Mesothelial cell of epicardium (in vitro differentiated cells): ENCODE results near the gene MAPK4. TPM values are rescaled to one million over a fixed set of nuclear protein-coding genes. Genes with fewer than 3 reads are reported as not detected.

Experiments used
- DNase-seq, 2 experiments: peaks; one replicate each; pipeline ENCODE4 v3.0.0; 2021; ENCODE audit warnings: low spot score in 2 of 2; ENCODE audit not compliant: unreplicated experiment in 2 of 2
- H3K27ac Mint-ChIP-seq: 2 replicates; pipeline ENCODE4 v1.8.0; 2021; ENCODE audit warnings: mixed read lengths
- H3K27me3 Mint-ChIP-seq: 2 replicates; pipeline ENCODE4 v1.8.0; 2021; ENCODE audit warnings: low read depth, mixed read lengths
- H3K36me3 Mint-ChIP-seq: 2 replicates; pipeline ENCODE4 v1.8.0; 2021; ENCODE audit warnings: mixed read lengths
- H3K4me1 Mint-ChIP-seq: 2 replicates; pipeline ENCODE4 v1.8.0; 2021; ENCODE audit warnings: mixed read lengths
- H3K4me3 Mint-ChIP-seq: 2 replicates; pipeline ENCODE4 v1.8.0; 2021; ENCODE audit warnings: mild to moderate bottlenecking, moderate library complexity, mixed read lengths
- H3K9me3 Mint-ChIP-seq: 2 replicates; pipeline ENCODE4 v1.8.0; 2021; ENCODE audit warnings: mixed read lengths
- CTCF ChIP-seq: fragments of 200-600 bp; sonication (generic); IDR thresholded peaks from one replicate; pipeline ENCODE4 v1.5.0; 2021; ENCODE audit warnings: antibody characterized with exemption; ENCODE audit not compliant: unreplicated experiment
- total RNA-seq: library from RNA; stranded (reverse); gene quantifications from 3 replicates; pipeline ENCODE4 v1.2.1, GENCODE V29; 2021

MAPK4 gene
- total RNA-seq, 1 donor from 2014 or later, result 6.3 TPM

DNA sequence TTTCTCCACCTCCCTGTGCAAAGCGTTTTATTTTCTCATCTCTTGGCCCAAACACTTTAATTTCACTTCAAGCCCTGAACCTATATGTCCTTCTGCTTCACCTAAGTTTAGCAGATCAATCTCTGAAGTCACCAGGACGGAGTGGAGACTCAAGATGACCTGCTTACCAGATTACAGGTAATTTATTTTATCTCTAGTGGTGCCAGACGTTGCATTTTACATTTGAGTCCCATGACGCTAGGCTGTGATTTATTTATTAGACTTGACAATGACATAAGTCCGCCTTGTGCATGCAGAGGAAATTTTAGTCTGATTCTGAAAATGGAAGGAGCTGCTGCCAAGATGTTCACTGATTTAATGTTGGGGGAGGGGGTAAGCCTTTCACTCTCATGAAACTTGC is 186.1 kb downstream of the MAPK4 start:
- peaks cover 47% of the 10 kb centered on the region for H3K4me1 Mint-ChIP-seq

DNA sequence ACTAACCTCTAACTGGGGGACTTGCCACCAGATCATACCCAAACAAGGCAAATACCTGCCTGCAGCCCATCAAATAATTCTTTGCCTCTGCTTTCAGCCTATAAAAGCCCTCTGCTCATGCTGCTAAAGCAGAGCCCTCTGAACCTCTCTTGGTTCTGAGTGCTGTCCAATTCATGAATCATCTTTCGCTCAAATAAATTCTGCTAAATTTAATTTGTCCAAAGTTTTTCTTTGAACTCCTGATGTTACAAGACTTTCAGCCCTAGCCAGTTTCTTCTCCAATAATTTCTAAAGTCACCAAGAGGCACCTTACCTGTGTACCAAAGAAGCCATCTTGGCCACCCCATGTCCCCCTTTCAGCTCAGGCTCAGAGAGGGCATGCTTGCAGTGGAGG is 188.0 kb downstream of the MAPK4 start:
- no peak overlapping the region for H3K4me3 Mint-ChIP-seq

More for the DNA sequence above, 186.1 kb downstream of the MAPK4 start:
- H3K4me3 Mint-ChIP-seq, result no peak overlapping the region
- TF ChIP-seq CTCF, result no peak
- peaks cover 12% of the 10 kb centered on the region for H3K9me3 Mint-ChIP-seq
- H3K27me3 Mint-ChIP-seq, result no peaks in the 10 kb centered on the region
- no peak for DNase-seq
- no peak overlapping the region for H3K27ac Mint-ChIP-seq
- H3K36me3 Mint-ChIP-seq, result no peaks in the 10 kb centered on the region

GRCh38 chr18:50748243-50749229 is 188.6 kb downstream of the MAPK4 start:
- H3K27ac Mint-ChIP-seq, result peak overlapping the region; percentile 92

More for the DNA sequence above, 188.0 kb downstream of the MAPK4 start:
- TF ChIP-seq CTCF, result no peak
- DNase-seq, result no peak
- Mint-ChIP-seq H3K27me3 (no peaks in the 10 kb centered on the region), H3K9me3 (peaks cover 12% of the 10 kb centered on the region), H3K27ac (peak overlapping the region; percentile 92), H3K4me1 (peaks cover 56% of the 10 kb centered on the region), H3K36me3 (no peaks in the 10 kb centered on the region)

GRCh38 chr18:50749421-50749820 is 189.5 kb downstream of the MAPK4 start:
- peak overlapping the region; percentile 92 for H3K27ac Mint-ChIP-seq

More at GRCh38 chr18:50748243-50749229, 188.6 kb downstream of the MAPK4 start:
- DNase-seq, result no peak
- Mint-ChIP-seq H3K27me3 (no peaks in the 10 kb centered on the region), H3K4me3 (peak overlapping the region; percentile 7), H3K4me1 (peaks cover 56% of the 10 kb centered on the region), H3K36me3 (no peaks in the 10 kb centered on the region), H3K9me3 (peaks cover 9% of the 10 kb centered on the region)
- TF ChIP-seq CTCF, result no peak

DNA sequence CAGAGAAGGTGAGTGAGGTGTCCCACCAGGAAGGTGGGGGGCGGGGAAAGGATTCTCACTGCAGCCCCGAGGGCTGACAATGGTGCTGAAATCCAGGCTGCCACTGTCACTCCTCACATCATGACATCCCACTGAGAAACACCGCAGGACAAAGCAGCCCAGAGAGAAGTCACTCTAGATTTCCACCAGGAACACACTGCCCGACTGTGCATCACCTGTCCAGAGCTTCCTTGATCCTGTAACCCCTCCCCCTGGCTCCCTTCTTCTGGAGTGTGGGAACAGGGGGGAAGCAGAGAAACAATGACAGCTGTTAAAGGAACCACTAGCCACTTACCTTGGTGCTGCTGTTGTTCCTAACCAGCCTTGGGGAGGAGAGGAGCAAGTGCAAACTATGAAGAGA is 190.1 kb downstream of the MAPK4 start:
- no peaks in the 10 kb centered on the region for H3K36me3 Mint-ChIP-seq
- no peak for TF ChIP-seq CTCF
- H3K9me3 Mint-ChIP-seq, result no peaks in the 10 kb centered on the region
- H3K27me3 Mint-ChIP-seq, result peaks cover under 1% of the 10 kb centered on the region
- no peak for DNase-seq
- no peak overlapping the region for H3K4me3 Mint-ChIP-seq
- peaks cover 54% of the 10 kb centered on the region for H3K4me1 Mint-ChIP-seq
- no peak overlapping the region for H3K27ac Mint-ChIP-seq

More at GRCh38 chr18:50749421-50749820, 189.5 kb downstream of the MAPK4 start:
- Mint-ChIP-seq H3K9me3 (peaks cover under 1% of the 10 kb centered on the region), H3K4me1 (peaks cover 54% of the 10 kb centered on the region), H3K36me3 (no peaks in the 10 kb centered on the region), H3K4me3 (no peak overlapping the region), H3K27me3 (no peaks in the 10 kb centered on the region)
- no peak for DNase-seq
- no peak for TF ChIP-seq CTCF
